OCI-LY3 (cell line): ENCODE data around the gene PCGF6.

ENCODE experiments used
- CTCF ChIP-seq: fragments of 200-600, 300-600 bp; sonication (generic); IDR thresholded peaks from 2 replicates; pipeline ENCODE4 v1.5.1; 2014; ENCODE audit warnings: antibody characterized with exemption, low read length, low read depth
- EZH2phosphoT487 ChIP-seq: fragments of 200-600 bp; shearing (Covaris generic); IDR thresholded peaks from 2 replicates; pipeline ENCODE4 v1.6.1; 2018; ENCODE audit warnings: antibody characterized with exemption, mixed run types, low read depth

GRCh38 chr10:103310197-103310596 lies 40.7 kb downstream of the PCGF6 start:
- TF ChIP-seq CTCF: no peak
- no peak for TF ChIP-seq EZH2phosphoT487
